ENCODE measurements around the gene CDK5. TPM values are rescaled to one million over a fixed set of nuclear protein-coding genes. Genes with fewer than 3 reads are reported as not detected.

CDK5 gene
- total RNA-seq, 1 donor from 2014 or later = 5.7 TPM

DNA sequence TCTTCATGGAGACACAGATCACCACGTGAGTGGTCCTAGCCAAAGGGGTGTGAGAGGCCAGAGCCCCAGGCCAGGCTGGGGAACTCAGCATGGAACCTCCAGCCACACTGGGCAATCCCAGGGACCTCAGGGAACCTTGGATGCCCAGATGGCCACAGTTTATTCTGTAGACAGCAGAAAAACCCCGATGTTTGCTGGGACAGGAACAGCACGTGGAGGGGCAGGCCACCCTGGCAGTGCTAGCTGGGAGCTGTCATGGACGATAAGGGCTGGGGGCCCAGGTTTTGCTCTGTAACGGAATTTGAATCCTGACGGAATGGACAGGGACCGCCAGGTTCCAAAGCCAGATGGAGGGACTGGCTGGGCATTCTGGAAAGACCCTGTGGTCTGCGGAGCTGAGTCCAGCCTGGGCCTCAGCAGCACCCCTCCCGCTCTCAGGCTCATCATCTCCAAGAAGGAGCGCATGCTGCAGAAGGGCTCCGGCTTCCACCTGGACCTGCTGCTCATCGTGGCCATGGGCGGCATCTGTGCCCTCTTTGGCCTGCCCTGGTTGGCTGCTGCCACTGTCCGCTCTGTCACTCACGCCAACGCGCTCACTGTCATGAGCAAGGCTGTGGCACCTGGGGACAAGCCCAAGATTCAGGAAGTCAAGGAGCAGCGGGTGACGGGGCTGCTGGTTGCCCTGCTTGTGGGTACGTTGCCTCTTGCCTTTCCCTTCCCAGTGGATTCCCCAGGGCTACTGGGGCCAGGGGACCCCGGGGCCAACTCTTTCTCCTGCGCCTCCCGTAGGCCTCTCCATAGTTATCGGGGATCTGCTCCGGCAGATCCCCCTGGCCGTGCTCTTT is 17.3 kb upstream of the CDK5 start:
- H3K4me1 ChIP-seq (ENCODE audit: control insufficient read depth in 3 of 3, insufficient read depth in 3 of 3, low read length in 3 of 3) = peaks cover 20 to 22% (median 21%) of the 10 kb centered on the region in 3 donors
- H3K4me3 ChIP-seq (ENCODE audit: low read length in 3 of 3) = no peak overlapping the region
- no peak overlapping the region for H3K9ac ChIP-seq (ENCODE audit: low read depth in 1 of 3, low read length in 3 of 3)
- peaks cover 51 to 56% (median 53%) of the 10 kb centered on the region in 3 donors for H3K36me3 ChIP-seq (ENCODE audit: control insufficient read depth in 3 of 3, insufficient read depth in 3 of 3, low read length in 3 of 3)
- no peaks in the 10 kb centered on the region for H3K27me3 ChIP-seq (ENCODE audit: control insufficient read depth in 3 of 3, insufficient read depth in 3 of 3, low read length in 3 of 3)
- no peaks in the 10 kb centered on the region for H3K9me3 ChIP-seq (ENCODE audit: control insufficient read depth in 3 of 3, low read length in 3 of 3)
- no peak overlapping the region for H3K27ac ChIP-seq (ENCODE audit: low read depth, low read length)

DNA sequence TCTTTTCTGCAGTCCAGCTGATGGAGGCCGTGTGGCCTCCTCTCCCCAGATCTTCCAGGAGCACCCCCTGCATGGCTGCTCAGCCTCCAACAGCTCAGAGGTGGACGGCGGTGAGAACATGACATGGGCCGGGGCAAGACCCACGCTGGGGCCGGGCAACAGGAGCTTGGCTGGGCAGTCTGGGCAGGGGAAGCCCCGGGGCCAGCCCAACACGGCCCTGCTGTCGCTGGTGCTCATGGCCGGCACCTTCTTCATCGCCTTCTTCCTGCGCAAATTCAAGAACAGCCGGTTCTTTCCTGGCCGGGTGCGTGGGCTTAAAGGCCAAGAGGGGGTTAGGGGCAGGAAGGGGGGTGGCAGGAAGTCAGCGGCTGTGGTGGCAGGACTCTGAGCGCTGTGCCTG is 16.3 kb upstream of the CDK5 start:
- Histone ChIP-seq H3K4me3 (ENCODE audit: low read length in 3 of 3) (no peak overlapping the region), H3K4me1 (ENCODE audit: control insufficient read depth in 3 of 3, insufficient read depth in 3 of 3, low read length in 3 of 3) (peaks cover 10 to 12% (median 10%) of the 10 kb centered on the region in 3 donors), H3K27ac (ENCODE audit: low read depth, low read length) (no peak overlapping the region), H3K36me3 (ENCODE audit: control insufficient read depth in 3 of 3, insufficient read depth in 3 of 3, low read length in 3 of 3) (peaks cover 61 to 65% (median 61%) of the 10 kb centered on the region in 3 donors), H3K9me3 (ENCODE audit: control insufficient read depth in 3 of 3, low read length in 3 of 3) (no peaks in the 10 kb centered on the region), H3K9ac (ENCODE audit: low read depth in 1 of 3, low read length in 3 of 3) (no peak overlapping the region), H3K27me3 (ENCODE audit: control insufficient read depth in 3 of 3, insufficient read depth in 3 of 3, low read length in 3 of 3) (no peaks in the 10 kb centered on the region)

DNA sequence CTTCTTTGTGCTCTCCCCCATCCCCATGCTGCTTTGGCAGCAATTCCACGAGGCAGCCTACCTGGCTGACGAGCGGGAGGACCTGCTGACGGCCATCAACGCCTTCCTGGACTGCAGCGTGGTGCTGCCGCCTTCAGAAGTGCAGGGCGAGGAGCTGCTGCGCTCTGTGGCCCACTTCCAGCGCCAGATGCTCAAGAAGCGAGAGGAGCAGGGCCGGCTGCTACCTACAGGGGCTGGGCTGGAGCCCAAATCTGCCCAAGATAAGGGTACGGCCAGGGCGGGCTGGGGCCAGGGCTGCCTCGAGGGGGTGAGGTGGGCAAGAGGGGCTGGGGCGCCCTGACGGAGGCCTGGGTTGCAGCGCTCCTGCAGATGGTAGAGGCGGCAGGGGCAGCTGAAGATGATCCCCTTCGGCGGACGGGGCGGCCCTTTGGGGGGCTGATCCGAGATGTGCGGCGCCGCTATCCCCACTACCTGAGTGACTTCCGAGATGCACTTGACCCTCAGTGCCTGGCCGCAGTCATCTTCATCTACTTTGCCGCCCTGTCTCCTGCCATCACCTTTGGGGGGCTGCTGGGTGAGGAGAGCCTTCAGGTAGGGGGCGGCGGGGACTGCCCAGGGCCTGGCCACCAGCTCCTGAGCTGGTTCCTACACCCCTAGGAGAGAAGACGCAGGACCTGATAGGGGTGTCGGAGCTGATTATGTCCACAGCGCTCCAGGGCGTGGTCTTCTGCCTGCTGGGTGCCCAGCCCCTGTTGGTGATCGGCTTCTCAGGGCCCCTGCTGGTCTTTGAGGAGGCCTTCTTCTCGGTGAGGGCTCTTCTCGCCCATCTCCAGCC is 13.6 kb upstream of the CDK5 start:
- H3K9me3 ChIP-seq (ENCODE audit: control insufficient read depth in 3 of 3, low read length in 3 of 3) = no peaks in the 10 kb centered on the region
- peaks cover 57 to 72% (median 67%) of the 10 kb centered on the region in 3 donors for H3K36me3 ChIP-seq (ENCODE audit: control insufficient read depth in 3 of 3, insufficient read depth in 3 of 3, low read length in 3 of 3)
- no peak overlapping the region for H3K27ac ChIP-seq (ENCODE audit: low read depth, low read length)
- no peak overlapping the region for H3K9ac ChIP-seq (ENCODE audit: low read depth in 1 of 3, low read length in 3 of 3)
- no peak overlapping the region for H3K4me3 ChIP-seq (ENCODE audit: low read length in 3 of 3)
- H3K4me1 ChIP-seq (ENCODE audit: control insufficient read depth in 3 of 3, insufficient read depth in 3 of 3, low read length in 3 of 3) = no peaks in the 10 kb centered on the region
- H3K27me3 ChIP-seq (ENCODE audit: control insufficient read depth in 3 of 3, insufficient read depth in 3 of 3, low read length in 3 of 3) = no peaks in the 10 kb centered on the region

GRCh38 chr7:151070574-151070960 is 12.9 kb upstream of the CDK5 start:
- no peaks in the 10 kb centered on the region for H3K4me1 ChIP-seq (ENCODE audit: control insufficient read depth in 3 of 3, insufficient read depth in 3 of 3, low read length in 3 of 3)
- H3K27me3 ChIP-seq (ENCODE audit: control insufficient read depth in 3 of 3, insufficient read depth in 3 of 3, low read length in 3 of 3) = no peaks in the 10 kb centered on the region
- H3K27ac ChIP-seq (ENCODE audit: low read depth, low read length) = no peak overlapping the region
- H3K36me3 ChIP-seq (ENCODE audit: control insufficient read depth in 3 of 3, insufficient read depth in 3 of 3, low read length in 3 of 3) = peaks cover 56 to 71% (median 62%) of the 10 kb centered on the region in 3 donors
- H3K9me3 ChIP-seq (ENCODE audit: control insufficient read depth in 3 of 3, low read length in 3 of 3) = no peaks in the 10 kb centered on the region
- H3K9ac ChIP-seq (ENCODE audit: low read depth in 1 of 3, low read length in 3 of 3) = no peak overlapping the region
- H3K4me3 ChIP-seq (ENCODE audit: low read length in 3 of 3) = no peak overlapping the region

GRCh38 chr7:151069841-151070573 is 12.3 kb upstream of the CDK5 start:
- no peak overlapping the region for H3K4me3 ChIP-seq (ENCODE audit: low read length in 3 of 3)
- no peaks in the 10 kb centered on the region for H3K4me1 ChIP-seq (ENCODE audit: control insufficient read depth in 3 of 3, insufficient read depth in 3 of 3, low read length in 3 of 3)
- H3K27me3 ChIP-seq (ENCODE audit: control insufficient read depth in 3 of 3, insufficient read depth in 3 of 3, low read length in 3 of 3) = no peaks in the 10 kb centered on the region
- H3K9me3 ChIP-seq (ENCODE audit: control insufficient read depth in 3 of 3, low read length in 3 of 3) = no peaks in the 10 kb centered on the region
- H3K9ac ChIP-seq (ENCODE audit: low read depth in 1 of 3, low read length in 3 of 3) = no peak overlapping the region
- H3K27ac ChIP-seq (ENCODE audit: low read depth, low read length) = no peak overlapping the region
- peaks cover 56 to 72% (median 62%) of the 10 kb centered on the region in 3 donors for H3K36me3 ChIP-seq (ENCODE audit: control insufficient read depth in 3 of 3, insufficient read depth in 3 of 3, low read length in 3 of 3)

GRCh38 chr7:151068069-151068773 is 10.5 kb upstream of the CDK5 start:
- Histone ChIP-seq H3K9me3 (ENCODE audit: control insufficient read depth in 3 of 3, low read length in 3 of 3) (no peaks in the 10 kb centered on the region), H3K36me3 (ENCODE audit: control insufficient read depth in 3 of 3, insufficient read depth in 3 of 3, low read length in 3 of 3) (peaks cover 46 to 66% (median 58%) of the 10 kb centered on the region in 3 donors), H3K4me1 (ENCODE audit: control insufficient read depth in 3 of 3, insufficient read depth in 3 of 3, low read length in 3 of 3) (peaks cover 0 to 3% (median 3%) of the 10 kb centered on the region in 3 donors), H3K27ac (ENCODE audit: low read depth, low read length) (no peak overlapping the region), H3K9ac (ENCODE audit: low read depth in 1 of 3, low read length in 3 of 3) (no peak overlapping the region), H3K4me3 (ENCODE audit: low read length in 3 of 3) (no peak overlapping the region), H3K27me3 (ENCODE audit: control insufficient read depth in 3 of 3, insufficient read depth in 3 of 3, low read length in 3 of 3) (no peaks in the 10 kb centered on the region)

GRCh38 chr7:151066273-151066974 is 8.7 kb upstream of the CDK5 start:
- Histone ChIP-seq H3K9ac (ENCODE audit: low read depth in 1 of 3, low read length in 3 of 3) (no peak overlapping the region), H3K36me3 (ENCODE audit: control insufficient read depth in 3 of 3, insufficient read depth in 3 of 3, low read length in 3 of 3) (peaks cover 40 to 55% (median 51%) of the 10 kb centered on the region in 3 donors), H3K27ac (ENCODE audit: low read depth, low read length) (no peak overlapping the region), H3K4me3 (ENCODE audit: low read length in 3 of 3) (no peak overlapping the region), H3K4me1 (ENCODE audit: control insufficient read depth in 3 of 3, insufficient read depth in 3 of 3, low read length in 3 of 3) (peaks cover 11 to 13% (median 13%) of the 10 kb centered on the region in 3 donors), H3K9me3 (ENCODE audit: control insufficient read depth in 3 of 3, low read length in 3 of 3) (no peaks in the 10 kb centered on the region), H3K27me3 (ENCODE audit: control insufficient read depth in 3 of 3, insufficient read depth in 3 of 3, low read length in 3 of 3) (no peaks in the 10 kb centered on the region)

- Histone ChIP-seq H3K4me1 (ENCODE audit: control insufficient read depth in 3 of 3, insufficient read depth in 3 of 3, low read length in 3 of 3) (peaks cover 19 to 22% (median 22%) of the 10 kb centered on the region in 3 donors), H3K9ac (ENCODE audit: low read depth in 1 of 3, low read length in 3 of 3) (no peak overlapping the region), H3K27ac (ENCODE audit: low read depth, low read length) (no peak overlapping the region), H3K9me3 (ENCODE audit: control insufficient read depth in 3 of 3, low read length in 3 of 3) (no peaks in the 10 kb centered on the region), H3K36me3 (ENCODE audit: control insufficient read depth in 3 of 3, insufficient read depth in 3 of 3, low read length in 3 of 3) (peaks cover 34 to 50% (median 42%) of the 10 kb centered on the region in 3 donors), H3K27me3 (ENCODE audit: control insufficient read depth in 3 of 3, insufficient read depth in 3 of 3, low read length in 3 of 3) (no peaks in the 10 kb centered on the region), H3K4me3 (ENCODE audit: low read length in 3 of 3) (no peak overlapping the region)
Measured at GRCh38 chr7:151065516-151065915, 7.8 kb upstream of the CDK5 start.

- Histone ChIP-seq H3K4me1 (ENCODE audit: control insufficient read depth in 3 of 3, insufficient read depth in 3 of 3, low read length in 3 of 3) (peaks cover 24 to 27% (median 27%) of the 10 kb centered on the region in 3 donors), H3K27me3 (ENCODE audit: control insufficient read depth in 3 of 3, insufficient read depth in 3 of 3, low read length in 3 of 3) (no peaks in the 10 kb centered on the region), H3K36me3 (ENCODE audit: control insufficient read depth in 3 of 3, insufficient read depth in 3 of 3, low read length in 3 of 3) (peaks cover 28 to 44% (median 37%) of the 10 kb centered on the region in 3 donors), H3K9ac (ENCODE audit: low read depth in 1 of 3, low read length in 3 of 3) (no peak overlapping the region), H3K9me3 (ENCODE audit: control insufficient read depth in 3 of 3, low read length in 3 of 3) (no peaks in the 10 kb centered on the region), H3K4me3 (ENCODE audit: low read length in 3 of 3) (no peak overlapping the region), H3K27ac (ENCODE audit: low read depth, low read length) (no peak overlapping the region)
Measured at GRCh38 chr7:151064993-151065392, 7.3 kb upstream of the CDK5 start.
